ENCODE data around the gene UST. TPM values are rescaled to one million over a fixed set of nuclear protein-coding genes. Genes with fewer than 3 reads are reported as not detected.
A peak's percentile ranks its signal among the peaks of the same experiment; 100 is the strongest.

Gene UST
- total RNA-seq, 1 experiment from 2014 or later = 3.9 TPM

GRCh38 chr6:149060985-149061760 lies 314.3 kb downstream of the UST start:
- H3K4me3 ChIP-seq (ENCODE audit: low read length) = peak overlapping the region; percentile 50; the same call in 1 of the 2 replicates
- no peaks in the 10 kb centered on the region for H4K20me1 ChIP-seq (ENCODE audit: low read length)
- POLR2A ChIA-PET (ENCODE audit: unreplicated experiment) = no interaction called here
- no peak overlapping the region for H3K9ac ChIP-seq (ENCODE audit: low read length)
- intact Hi-C loops (cut with micrococcal nuclease) = no loop called here
- TF ChIP-seq EZH2phosphoT487 (IDR thresholded peaks at IDR 0.05; ENCODE audit: borderline replicate concordance, low read length) (no peak), CTCF (conservative IDR thresholded peaks at IDR 0.05; ENCODE audit: low read depth, low read length) (no peak), EZH2 (IDR thresholded peaks at IDR 0.05; ENCODE audit: low read length, unreplicated experiment) (no peak)
- ATAC-seq (peak; percentile 78), DNase-seq (peak; percentile 83)
- no peaks in the 10 kb centered on the region for H3K9me3 ChIP-seq (ENCODE audit: low read length)
- H3K9me2 ChIP-seq (replicated peaks; ENCODE audit: low read length) = no peaks in the 10 kb centered on the region
- H3K27me3 ChIP-seq (ENCODE audit: low read length) = no peaks in the 10 kb centered on the region
- peaks cover 23% of the 10 kb centered on the region for H3K4me1 ChIP-seq (ENCODE audit: insufficient read depth, low read length)
- peak overlapping the region; percentile 77 for H3K4me2 ChIP-seq (ENCODE audit: low read length)
- no peaks in the 10 kb centered on the region for H3F3A ChIP-seq (ENCODE audit: low read length, unreplicated experiment)
- H2AFZ ChIP-seq (ENCODE audit: low read length) = peak overlapping the region; percentile 27
- no peaks in the 10 kb centered on the region for H3K36me3 ChIP-seq (ENCODE audit: low read depth, low read length)
- CTCF ChIA-PET = interaction anchor here (0.5 to 1.2 kb wide), 2 partner anchors 21 to 25 kb away, joined by 3 to 4 read pairs; no protein-coding TSS in a partner anchor
- no TSS peak for BruUV-seq (replicated peaks)
- H3K27ac ChIP-seq (ENCODE audit: low read length) = peak overlapping the region; percentile 73
- no peaks in the 10 kb centered on the region for H3K79me2 ChIP-seq (ENCODE audit: low read length)

GRCh38 chr6:149061930-149062329 lies 315.1 kb downstream of the UST start:
- intact Hi-C loops (cut with micrococcal nuclease) = no loop called here
- Histone ChIP-seq H3K27ac (ENCODE audit: low read length) (peak overlapping the region; percentile 73), H3K27me3 (ENCODE audit: low read length) (no peaks in the 10 kb centered on the region), H3K4me3 (ENCODE audit: low read length) (peak overlapping the region; percentile 50; the same call in 1 of the 2 replicates), H3F3A (ENCODE audit: low read length, unreplicated experiment) (no peaks in the 10 kb centered on the region), H3K9me3 (ENCODE audit: low read length) (no peaks in the 10 kb centered on the region), H3K4me2 (ENCODE audit: low read length) (peak overlapping the region; percentile 77), H3K9me2 (replicated peaks; ENCODE audit: low read length) (no peaks in the 10 kb centered on the region), H3K9ac (ENCODE audit: low read length) (no peak overlapping the region), H2AFZ (ENCODE audit: low read length) (no peak overlapping the region; the same call in 1 of the 2 replicates), H4K20me1 (ENCODE audit: low read length) (no peaks in the 10 kb centered on the region), H3K4me1 (ENCODE audit: insufficient read depth, low read length) (peaks cover 23% of the 10 kb centered on the region), H3K79me2 (ENCODE audit: low read length) (no peaks in the 10 kb centered on the region), H3K36me3 (ENCODE audit: low read depth, low read length) (no peaks in the 10 kb centered on the region)
- ChIA-PET CTCF (interaction anchor here (0.5 to 1.2 kb wide), 2 partner anchors 20 to 26 kb away, joined by 3 to 4 read pairs; no protein-coding TSS in a partner anchor), POLR2A (ENCODE audit: unreplicated experiment) (no interaction called here)
- ATAC-seq = no peak
- TF ChIP-seq EZH2 (IDR thresholded peaks at IDR 0.05; ENCODE audit: low read length, unreplicated experiment) = no peak
- no peak for TF ChIP-seq CTCF (conservative IDR thresholded peaks at IDR 0.05; ENCODE audit: low read depth, low read length)
- no peak for TF ChIP-seq EZH2phosphoT487 (IDR thresholded peaks at IDR 0.05; ENCODE audit: borderline replicate concordance, low read length)
- no peak for DNase-seq
- BruUV-seq (replicated peaks) = no TSS peak
